GM23338 (cell line): ENCODE measurements around the gene BRF1. TPM values are rescaled to one million over a fixed set of nuclear protein-coding genes. Genes with fewer than 3 reads are reported as not detected.

Source experiments
- ATAC-seq: fragments of 200-7000 bp; cut with Tn5 transposase; 3 replicates; pipeline ENCODE4 v1.9.1; 2020
- DNase-seq: peaks from one replicate; pipeline ENCODE4 v3.0.0-alpha.2; 2015; ENCODE audit warnings: low spot score
- H2AFZ ChIP-seq: fragments of 200-600 bp; sonication (generic); 2 replicates; pipeline ENCODE4 v1.8.0; 2016; ENCODE audit warnings: antibody characterized with exemption, mild to moderate bottlenecking, moderate library complexity
- H3F3A ChIP-seq: fragments of 200-600 bp; sonication (generic); replicated peaks from 2 replicates; pipeline ENCODE4 v1.8.0; 2017; ENCODE audit warnings: antibody characterized with exemption, mixed run types, low read depth
- H3K27ac ChIP-seq: fragments of 200-600 bp; sonication (generic); 2 replicates; pipeline ENCODE4 v1.6.1; 2016; ENCODE audit warnings: low read depth
- H3K27me3 ChIP-seq: fragments of 200-600 bp; sonication (generic); 2 replicates; pipeline ENCODE4 v1.8.0; 2016; ENCODE audit warnings: mild to moderate bottlenecking, mixed run types, moderate library complexity; ENCODE audit not compliant: insufficient read depth
- H3K36me3 ChIP-seq: fragments of 200-600 bp; sonication (generic); 2 replicates; pipeline ENCODE4 v1.8.0; 2016; ENCODE audit warnings: mild to moderate bottlenecking; ENCODE audit not compliant: insufficient read depth
- H3K4me1 ChIP-seq: fragments of 200-600 bp; sonication (generic); 2 replicates; pipeline ENCODE4 v1.8.0; 2016; ENCODE audit warnings: mild to moderate bottlenecking, moderate library complexity; ENCODE audit not compliant: insufficient read depth
- H3K4me2 ChIP-seq: fragments of 200-600 bp; sonication (generic); 2 replicates; pipeline ENCODE4 v1.7.1; 2017; ENCODE audit warnings: mixed run types
- H3K4me3 ChIP-seq: fragments of 200-600 bp; sonication (generic); 2 replicates; pipeline ENCODE4 v1.6.1; 2016; ENCODE audit warnings: mixed run types
- H3K79me2 ChIP-seq: fragments of 200-600 bp; sonication (generic); replicated peaks from 2 replicates; pipeline ENCODE4 v1.8.0; 2017; ENCODE audit warnings: mild to moderate bottlenecking; ENCODE audit not compliant: insufficient read depth
- H3K9me2 ChIP-seq: fragments of 200-600 bp; sonication (generic); 2 replicates; pipeline ENCODE4 v1.8.0; 2017; ENCODE audit not compliant: insufficient read depth
- H4K20me1 ChIP-seq: fragments of 200-600 bp; sonication (generic); replicated peaks from 2 replicates; pipeline ENCODE4 v1.8.0; 2017; ENCODE audit warnings: mild to moderate bottlenecking; ENCODE audit not compliant: insufficient read depth
- H3K27ac Mint-ChIP-seq: 2 replicates; pipeline ENCODE4 v1.8.0; 2020; ENCODE audit warnings: inconsistent platforms, mild to moderate bottlenecking, moderate library complexity, mixed read lengths
- H3K27me3 Mint-ChIP-seq: 3 replicates; pipeline ENCODE4 v1.8.0; 2022; ENCODE audit warnings: low read depth, mild to moderate bottlenecking, moderate library complexity, mixed read lengths, inconsistent platforms; ENCODE audit not compliant: insufficient read depth, poor library complexity
- H3K36me3 Mint-ChIP-seq: 3 replicates; pipeline ENCODE4 v1.8.0; 2021; ENCODE audit warnings: low read depth, mild to moderate bottlenecking, inconsistent platforms, moderate library complexity, mixed read lengths
- H3K4me1 Mint-ChIP-seq: 3 replicates; pipeline ENCODE4 v1.8.0; 2020; ENCODE audit warnings: mild to moderate bottlenecking, inconsistent platforms, mixed read lengths
- H3K4me3 Mint-ChIP-seq: 3 replicates; pipeline ENCODE4 v1.8.0; 2021; ENCODE audit warnings: moderate library complexity, mild to moderate bottlenecking, inconsistent platforms, mixed read lengths
- H3K9me3 Mint-ChIP-seq: 3 replicates; pipeline ENCODE4 v1.8.0; 2020; ENCODE audit warnings: moderate library complexity, mild to moderate bottlenecking, inconsistent platforms, mixed read lengths
- CREB1 ChIP-seq: fragments of 250-450 bp; sonication (Bioruptor Pico); IDR thresholded peaks from 2 replicates; pipeline ENCODE4 v1.5.0; 2020; ENCODE audit warnings: low read depth, mild to moderate bottlenecking, moderate library complexity
- ETS1 ChIP-seq: IDR thresholded peaks from 2 replicates; pipeline ENCODE4 v1.6.1; 2016; ENCODE audit warnings: antibody characterized with exemption
- EZH2 ChIP-seq: fragments of 200-600 bp; sonication (generic); IDR thresholded peaks from one replicate; pipeline ENCODE4 v1.8.0; 2017; ENCODE audit warnings: antibody characterized with exemption, mild to moderate bottlenecking, low read depth; ENCODE audit not compliant: unreplicated experiment
- EZH2phosphoT487 ChIP-seq: fragments of 200-600 bp; sonication (generic); IDR thresholded peaks from one replicate; pipeline ENCODE4 v1.8.1; 2018; ENCODE audit warnings: antibody characterized with exemption; ENCODE audit not compliant: unreplicated experiment
- JUNB ChIP-seq: IDR thresholded peaks from one replicate; pipeline ENCODE4 v1.6.1; 2016; ENCODE audit warnings: antibody characterized with exemption; ENCODE audit not compliant: unreplicated experiment
- NANOG ChIP-seq: IDR thresholded peaks from 2 replicates; pipeline ENCODE4 v1.6.1; 2016; ENCODE audit warnings: antibody characterized with exemption, borderline replicate concordance
- POLR2AphosphoS5 ChIP-seq: IDR thresholded peaks from 2 replicates; pipeline ENCODE4 v1.6.1; 2016; ENCODE audit warnings: antibody characterized with exemption, low read depth
- STAT1 ChIP-seq: IDR thresholded peaks from one replicate; pipeline ENCODE4 v1.6.1; 2016; ENCODE audit warnings: antibody characterized with exemption; ENCODE audit not compliant: unreplicated experiment
- ZNF114 ChIP-seq: fragments of 250-450 bp; sonication (Bioruptor Pico); IDR thresholded peaks from 2 replicates; pipeline ENCODE4 v1.5.0; 2020; ENCODE audit warnings: mild to moderate bottlenecking, moderate library complexity
- ZNF331 ChIP-seq: fragments of 250-450 bp; sonication (Bioruptor Pico); IDR thresholded peaks from 2 replicates; pipeline ENCODE4 v1.5.0; 2020; ENCODE audit warnings: low read depth, mild to moderate bottlenecking, moderate library complexity
- polyA plus RNA-seq: library from polyadenylated mRNA; unstranded; fragments of >200 nt; fragmentation: Nextera tagmentation; extraction: Ambion mirVana; gene quantifications from 2 replicates; pipeline ENCODE4 v1.2.1, GENCODE V29; 2016
- total RNA-seq: library from RNA; depleted of rRNA; stranded (reverse); fragments of >200 nt; shearing (Covaris generic); gene quantifications from 2 replicates; pipeline ENCODE4 v1.2.3, GENCODE V29; 2014
- TF ChIP-seq, protein P1 (sequence below), 2 experiments: fragments of 200-600 bp in 1 of 2; sonication (generic) in 1 of 2; conservative IDR thresholded peaks; 2 replicates each; pipeline versions ENCODE4 v1.5.1 to v1.6.1; 2016 to 2017; ENCODE audit warnings: antibody characterized with exemption in 2 of 2, low read depth in 2 of 2, mild to moderate bottlenecking in 2 of 2, moderate library complexity in 1 of 2
- TF ChIP-seq, protein P2 (sequence below): fragments of 250-450 bp; sonication (Bioruptor Pico); IDR thresholded peaks from 2 replicates; pipeline ENCODE4 v1.5.0; 2020; ENCODE audit warnings: mild to moderate bottlenecking, moderate library complexity
- TF ChIP-seq, protein P3 (sequence below): IDR thresholded peaks from one replicate; pipeline ENCODE4 v1.6.1; 2018; ENCODE audit warnings: antibody characterized with exemption; ENCODE audit not compliant: unreplicated experiment

BRF1 gene
- total and polyA plus RNA-seq, 2 experiments from 2014 or later, result 8.6 to 29.9 TPM

GRCh38 chr14:105275267-105275946, 25.4 kb downstream of the BRF1 start:
- TF ChIP-seq EZH2 (no peak), POLR2AphosphoS5 (no peak), ZNF331 (no peak), JUNB (no peak), STAT1 (no peak), CREB1 (CRISPR knock-in tag) (no peak), EZH2phosphoT487 (no peak), NANOG (no peak), ETS1 (no peak), ZNF114 (no peak)
- TF ChIP-seq, protein P1, sequence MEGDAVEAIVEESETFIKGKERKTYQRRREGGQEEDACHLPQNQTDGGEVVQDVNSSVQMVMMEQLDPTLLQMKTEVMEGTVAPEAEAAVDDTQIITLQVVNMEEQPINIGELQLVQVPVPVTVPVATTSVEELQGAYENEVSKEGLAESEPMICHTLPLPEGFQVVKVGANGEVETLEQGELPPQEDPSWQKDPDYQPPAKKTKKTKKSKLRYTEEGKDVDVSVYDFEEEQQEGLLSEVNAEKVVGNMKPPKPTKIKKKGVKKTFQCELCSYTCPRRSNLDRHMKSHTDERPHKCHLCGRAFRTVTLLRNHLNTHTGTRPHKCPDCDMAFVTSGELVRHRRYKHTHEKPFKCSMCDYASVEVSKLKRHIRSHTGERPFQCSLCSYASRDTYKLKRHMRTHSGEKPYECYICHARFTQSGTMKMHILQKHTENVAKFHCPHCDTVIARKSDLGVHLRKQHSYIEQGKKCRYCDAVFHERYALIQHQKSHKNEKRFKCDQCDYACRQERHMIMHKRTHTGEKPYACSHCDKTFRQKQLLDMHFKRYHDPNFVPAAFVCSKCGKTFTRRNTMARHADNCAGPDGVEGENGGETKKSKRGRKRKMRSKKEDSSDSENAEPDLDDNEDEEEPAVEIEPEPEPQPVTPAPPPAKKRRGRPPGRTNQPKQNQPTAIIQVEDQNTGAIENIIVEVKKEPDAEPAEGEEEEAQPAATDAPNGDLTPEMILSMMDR (conservative IDR thresholded peaks at IDR 0.05; ENCODE audit: low read depth in 2 of 2), result no peak
- TF ChIP-seq, protein P2, sequence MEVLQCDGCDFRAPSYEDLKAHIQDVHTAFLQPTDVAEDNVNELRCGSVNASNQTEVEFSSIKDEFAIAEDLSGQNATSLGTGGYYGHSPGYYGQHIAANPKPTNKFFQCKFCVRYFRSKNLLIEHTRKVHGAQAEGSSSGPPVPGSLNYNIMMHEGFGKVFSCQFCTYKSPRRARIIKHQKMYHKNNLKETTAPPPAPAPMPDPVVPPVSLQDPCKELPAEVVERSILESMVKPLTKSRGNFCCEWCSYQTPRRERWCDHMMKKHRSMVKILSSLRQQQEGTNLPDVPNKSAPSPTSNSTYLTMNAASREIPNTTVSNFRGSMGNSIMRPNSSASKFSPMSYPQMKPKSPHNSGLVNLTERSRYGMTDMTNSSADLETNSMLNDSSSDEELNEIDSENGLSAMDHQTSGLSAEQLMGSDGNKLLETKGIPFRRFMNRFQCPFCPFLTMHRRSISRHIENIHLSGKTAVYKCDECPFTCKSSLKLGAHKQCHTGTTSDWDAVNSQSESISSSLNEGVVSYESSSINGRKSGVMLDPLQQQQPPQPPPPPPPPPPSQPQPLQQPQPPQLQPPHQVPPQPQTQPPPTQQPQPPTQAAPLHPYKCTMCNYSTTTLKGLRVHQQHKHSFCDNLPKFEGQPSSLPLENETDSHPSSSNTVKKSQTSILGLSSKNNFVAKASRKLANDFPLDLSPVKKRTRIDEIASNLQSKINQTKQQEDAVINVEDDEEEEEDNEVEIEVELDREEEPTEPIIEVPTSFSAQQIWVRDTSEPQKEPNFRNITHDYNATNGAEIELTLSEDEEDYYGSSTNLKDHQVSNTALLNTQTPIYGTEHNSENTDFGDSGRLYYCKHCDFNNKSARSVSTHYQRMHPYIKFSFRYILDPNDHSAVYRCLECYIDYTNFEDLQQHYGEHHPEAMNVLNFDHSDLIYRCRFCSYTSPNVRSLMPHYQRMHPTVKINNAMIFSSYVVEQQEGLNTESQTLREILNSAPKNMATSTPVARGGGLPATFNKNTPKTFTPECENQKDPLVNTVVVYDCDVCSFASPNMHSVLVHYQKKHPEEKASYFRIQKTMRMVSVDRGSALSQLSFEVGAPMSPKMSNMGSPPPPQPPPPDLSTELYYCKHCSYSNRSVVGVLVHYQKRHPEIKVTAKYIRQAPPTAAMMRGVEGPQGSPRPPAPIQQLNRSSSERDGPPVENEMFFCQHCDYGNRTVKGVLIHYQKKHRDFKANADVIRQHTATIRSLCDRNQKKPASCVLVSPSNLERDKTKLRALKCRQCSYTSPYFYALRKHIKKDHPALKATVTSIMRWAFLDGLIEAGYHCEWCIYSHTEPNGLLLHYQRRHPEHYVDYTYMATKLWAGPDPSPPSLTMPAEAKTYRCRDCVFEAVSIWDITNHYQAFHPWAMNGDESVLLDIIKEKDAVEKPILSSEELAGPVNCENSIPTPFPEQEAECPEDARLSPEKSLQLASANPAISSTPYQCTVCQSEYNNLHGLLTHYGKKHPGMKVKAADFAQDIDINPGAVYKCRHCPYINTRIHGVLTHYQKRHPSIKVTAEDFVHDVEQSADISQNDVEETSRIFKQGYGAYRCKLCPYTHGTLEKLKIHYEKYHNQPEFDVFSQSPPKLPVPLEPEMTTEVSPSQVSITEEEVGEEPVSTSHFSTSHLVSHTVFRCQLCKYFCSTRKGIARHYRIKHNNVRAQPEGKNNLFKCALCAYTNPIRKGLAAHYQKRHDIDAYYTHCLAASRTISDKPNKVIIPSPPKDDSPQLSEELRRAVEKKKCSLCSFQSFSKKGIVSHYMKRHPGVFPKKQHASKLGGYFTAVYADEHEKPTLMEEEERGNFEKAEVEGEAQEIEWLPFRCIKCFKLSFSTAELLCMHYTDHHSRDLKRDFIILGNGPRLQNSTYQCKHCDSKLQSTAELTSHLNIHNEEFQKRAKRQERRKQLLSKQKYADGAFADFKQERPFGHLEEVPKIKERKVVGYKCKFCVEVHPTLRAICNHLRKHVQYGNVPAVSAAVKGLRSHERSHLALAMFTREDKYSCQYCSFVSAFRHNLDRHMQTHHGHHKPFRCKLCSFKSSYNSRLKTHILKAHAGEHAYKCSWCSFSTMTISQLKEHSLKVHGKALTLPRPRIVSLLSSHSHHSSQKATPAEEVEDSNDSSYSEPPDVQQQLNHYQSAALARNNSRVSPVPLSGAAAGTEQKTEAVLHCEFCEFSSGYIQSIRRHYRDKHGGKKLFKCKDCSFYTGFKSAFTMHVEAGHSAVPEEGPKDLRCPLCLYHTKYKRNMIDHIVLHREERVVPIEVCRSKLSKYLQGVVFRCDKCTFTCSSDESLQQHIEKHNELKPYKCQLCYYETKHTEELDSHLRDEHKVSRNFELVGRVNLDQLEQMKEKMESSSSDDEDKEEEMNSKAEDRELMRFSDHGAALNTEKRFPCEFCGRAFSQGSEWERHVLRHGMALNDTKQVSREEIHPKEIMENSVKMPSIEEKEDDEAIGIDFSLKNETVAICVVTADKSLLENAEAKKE (CRISPR knock-in tag), result no peak
- TF ChIP-seq, protein P3, sequence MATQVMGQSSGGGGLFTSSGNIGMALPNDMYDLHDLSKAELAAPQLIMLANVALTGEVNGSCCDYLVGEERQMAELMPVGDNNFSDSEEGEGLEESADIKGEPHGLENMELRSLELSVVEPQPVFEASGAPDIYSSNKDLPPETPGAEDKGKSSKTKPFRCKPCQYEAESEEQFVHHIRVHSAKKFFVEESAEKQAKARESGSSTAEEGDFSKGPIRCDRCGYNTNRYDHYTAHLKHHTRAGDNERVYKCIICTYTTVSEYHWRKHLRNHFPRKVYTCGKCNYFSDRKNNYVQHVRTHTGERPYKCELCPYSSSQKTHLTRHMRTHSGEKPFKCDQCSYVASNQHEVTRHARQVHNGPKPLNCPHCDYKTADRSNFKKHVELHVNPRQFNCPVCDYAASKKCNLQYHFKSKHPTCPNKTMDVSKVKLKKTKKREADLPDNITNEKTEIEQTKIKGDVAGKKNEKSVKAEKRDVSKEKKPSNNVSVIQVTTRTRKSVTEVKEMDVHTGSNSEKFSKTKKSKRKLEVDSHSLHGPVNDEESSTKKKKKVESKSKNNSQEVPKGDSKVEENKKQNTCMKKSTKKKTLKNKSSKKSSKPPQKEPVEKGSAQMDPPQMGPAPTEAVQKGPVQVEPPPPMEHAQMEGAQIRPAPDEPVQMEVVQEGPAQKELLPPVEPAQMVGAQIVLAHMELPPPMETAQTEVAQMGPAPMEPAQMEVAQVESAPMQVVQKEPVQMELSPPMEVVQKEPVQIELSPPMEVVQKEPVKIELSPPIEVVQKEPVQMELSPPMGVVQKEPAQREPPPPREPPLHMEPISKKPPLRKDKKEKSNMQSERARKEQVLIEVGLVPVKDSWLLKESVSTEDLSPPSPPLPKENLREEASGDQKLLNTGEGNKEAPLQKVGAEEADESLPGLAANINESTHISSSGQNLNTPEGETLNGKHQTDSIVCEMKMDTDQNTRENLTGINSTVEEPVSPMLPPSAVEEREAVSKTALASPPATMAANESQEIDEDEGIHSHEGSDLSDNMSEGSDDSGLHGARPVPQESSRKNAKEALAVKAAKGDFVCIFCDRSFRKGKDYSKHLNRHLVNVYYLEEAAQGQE, result no peak
- no peaks in the 10 kb centered on the region for H3K36me3 ChIP-seq
- no peak overlapping the region for H3K4me3 ChIP-seq
- peaks cover 7% of the 10 kb centered on the region for H3K79me2 ChIP-seq
- H3K27me3 ChIP-seq, result no peaks in the 10 kb centered on the region
- Mint-ChIP-seq H3K36me3 (no peaks in the 10 kb centered on the region; the same call in 2 of the 3 replicates), H3K4me3 (no peak overlapping the region), H3K27ac (no peak overlapping the region; the same call in 1 of the 2 replicates), H3K27me3 (peaks cover 5% of the 10 kb centered on the region), H3K4me1 (peaks cover 3% of the 10 kb centered on the region; the same call in 2 of the 3 replicates), H3K9me3 (no peaks in the 10 kb centered on the region)
- ATAC-seq (peak; percentile 50), DNase-seq (no peak)
- H2AFZ ChIP-seq, result no peak overlapping the region
- peaks cover 5% of the 10 kb centered on the region; the same call in 1 of the 2 replicates for H4K20me1 ChIP-seq
- no peaks in the 10 kb centered on the region for H3K4me1 ChIP-seq
- no peak overlapping the region; the same call in 1 of the 2 replicates for H3K27ac ChIP-seq
- no peaks in the 10 kb centered on the region for H3K9me2 ChIP-seq
- H3F3A ChIP-seq, result no peaks in the 10 kb centered on the region
- H3K4me2 ChIP-seq, result no peak overlapping the region
